ENCODE data around the gene PCSK2.

PCSK2 gene

GRCh38 chr20:17273717-17274116 is 46.9 kb downstream of the PCSK2 start:
- DNase-seq: no peak

- DNase-seq: no peak
Measured at GRCh38 chr20:17276101-17276500, 49.3 kb downstream of the PCSK2 start.

DNA sequence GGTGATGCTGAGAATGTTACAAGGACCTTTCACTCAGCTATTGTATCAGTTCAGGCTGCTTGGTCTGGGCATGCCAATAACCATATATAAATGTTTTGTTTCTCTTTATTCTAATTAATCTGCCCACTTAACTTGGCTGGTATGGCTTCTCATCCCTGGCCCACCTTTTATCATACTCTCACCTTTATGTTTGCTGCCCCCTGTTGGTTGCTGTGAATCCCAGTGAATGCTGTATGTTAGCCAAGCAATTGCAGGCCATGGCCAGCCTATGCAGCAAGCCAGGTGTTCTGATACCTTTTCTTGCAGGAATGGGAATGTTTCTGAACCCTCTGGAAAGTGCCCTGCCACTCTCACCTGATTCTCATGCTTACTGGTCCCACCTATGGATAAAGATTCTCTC is 54.6 kb downstream of the PCSK2 start:
- DNase-seq: no peak

- no peak for DNase-seq
Measured at GRCh38 chr20:17282501-17282900, 55.7 kb downstream of the PCSK2 start.

DNA sequence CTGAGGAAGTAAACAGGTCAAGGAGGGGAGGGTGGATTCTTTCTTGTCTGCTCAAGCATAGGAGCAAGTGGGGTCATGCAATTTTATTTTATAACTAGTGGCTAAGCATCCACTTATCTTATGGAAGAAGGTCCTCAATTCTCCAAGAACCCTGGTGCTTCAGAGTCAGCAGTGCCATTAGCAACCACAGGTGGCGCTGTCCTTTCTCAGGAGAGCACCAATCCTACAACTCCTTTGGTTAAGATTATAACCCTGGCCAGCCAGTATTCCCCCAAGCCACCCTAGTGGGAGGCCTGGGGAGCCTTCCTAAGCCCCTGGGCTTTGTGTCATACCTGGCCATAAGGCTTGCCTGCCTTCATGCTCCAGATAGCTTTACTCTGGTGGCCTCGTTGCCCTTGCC is 60.7 kb downstream of the PCSK2 start:
- no peak for DNase-seq

GRCh38 chr20:17287998-17288397 is 61.2 kb downstream of the PCSK2 start:
- DNase-seq: no peak

- DNase-seq: no peak
Measured at GRCh38 chr20:17295151-17295726, 68.4 kb downstream of the PCSK2 start.

- no peak for DNase-seq
Measured at GRCh38 chr20:17295991-17296390, 69.2 kb downstream of the PCSK2 start.

DNA sequence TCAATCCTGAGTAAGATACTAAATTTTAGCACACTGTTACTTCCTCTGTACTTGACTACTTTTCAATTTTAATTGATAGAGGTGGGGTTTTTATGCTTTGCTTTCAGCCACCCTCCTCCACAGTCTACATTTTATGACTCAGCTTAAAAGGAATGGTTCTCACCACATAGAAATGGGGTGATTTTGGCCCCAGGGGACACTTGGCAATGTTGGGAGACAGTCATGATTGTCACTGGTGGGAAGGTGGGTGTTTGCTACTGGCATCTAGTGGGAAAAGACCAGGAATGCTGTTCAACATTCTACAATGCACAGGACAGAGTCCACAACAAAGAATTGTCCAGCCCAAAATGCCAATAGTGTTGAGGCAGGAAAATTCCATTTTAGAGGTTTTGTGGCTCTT is 71.3 kb downstream of the PCSK2 start:
- no peak for DNase-seq

DNA sequence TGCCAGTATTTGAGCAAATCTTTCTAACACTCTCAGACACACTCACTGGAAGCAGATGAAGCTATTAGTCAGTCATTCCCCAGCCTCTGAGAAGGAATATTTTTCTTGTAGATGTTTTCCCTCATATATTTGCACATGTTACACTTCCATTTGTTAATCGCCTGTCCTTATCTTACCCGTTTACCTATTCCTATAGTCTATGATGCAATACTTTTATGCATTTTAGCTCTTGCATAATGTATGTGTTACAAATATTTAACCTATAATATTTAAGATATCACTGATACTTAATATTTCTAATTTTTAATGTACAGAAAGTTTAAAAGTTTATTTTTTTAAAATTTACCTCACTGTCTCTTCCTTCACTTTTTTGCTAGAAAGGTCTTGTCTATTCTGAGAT is 71.9 kb downstream of the PCSK2 start:
- DNase-seq: no peak

DNA sequence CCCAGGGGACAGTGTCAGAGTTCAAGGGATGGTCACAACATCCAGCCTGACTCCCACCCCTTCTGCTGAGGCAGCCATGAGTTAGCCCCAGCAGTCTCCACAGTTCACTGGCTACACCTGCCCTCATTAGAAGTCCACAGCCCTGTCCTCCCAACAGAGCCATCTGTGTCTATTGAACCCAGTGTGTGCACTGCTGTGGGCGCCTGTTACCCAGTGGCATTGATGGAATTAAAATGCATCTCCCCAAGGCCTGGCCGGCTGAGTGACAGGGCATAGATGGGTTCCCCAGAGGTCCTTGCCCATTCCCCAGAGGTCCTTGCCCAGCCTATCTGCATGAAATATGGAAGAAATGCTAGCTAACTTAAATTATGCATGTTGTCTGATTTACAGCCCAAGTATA is 73.3 kb downstream of the PCSK2 start:
- DNase-seq: no peak

GRCh38 chr20:17304774-17305173 is 77.9 kb downstream of the PCSK2 start:
- DNase-seq: no peak

GRCh38 chr20:17306427-17306826 is 79.6 kb downstream of the PCSK2 start:
- no peak for DNase-seq

GRCh38 chr20:17314264-17314663 is 87.4 kb downstream of the PCSK2 start:
- DNase-seq: no peak

DNA sequence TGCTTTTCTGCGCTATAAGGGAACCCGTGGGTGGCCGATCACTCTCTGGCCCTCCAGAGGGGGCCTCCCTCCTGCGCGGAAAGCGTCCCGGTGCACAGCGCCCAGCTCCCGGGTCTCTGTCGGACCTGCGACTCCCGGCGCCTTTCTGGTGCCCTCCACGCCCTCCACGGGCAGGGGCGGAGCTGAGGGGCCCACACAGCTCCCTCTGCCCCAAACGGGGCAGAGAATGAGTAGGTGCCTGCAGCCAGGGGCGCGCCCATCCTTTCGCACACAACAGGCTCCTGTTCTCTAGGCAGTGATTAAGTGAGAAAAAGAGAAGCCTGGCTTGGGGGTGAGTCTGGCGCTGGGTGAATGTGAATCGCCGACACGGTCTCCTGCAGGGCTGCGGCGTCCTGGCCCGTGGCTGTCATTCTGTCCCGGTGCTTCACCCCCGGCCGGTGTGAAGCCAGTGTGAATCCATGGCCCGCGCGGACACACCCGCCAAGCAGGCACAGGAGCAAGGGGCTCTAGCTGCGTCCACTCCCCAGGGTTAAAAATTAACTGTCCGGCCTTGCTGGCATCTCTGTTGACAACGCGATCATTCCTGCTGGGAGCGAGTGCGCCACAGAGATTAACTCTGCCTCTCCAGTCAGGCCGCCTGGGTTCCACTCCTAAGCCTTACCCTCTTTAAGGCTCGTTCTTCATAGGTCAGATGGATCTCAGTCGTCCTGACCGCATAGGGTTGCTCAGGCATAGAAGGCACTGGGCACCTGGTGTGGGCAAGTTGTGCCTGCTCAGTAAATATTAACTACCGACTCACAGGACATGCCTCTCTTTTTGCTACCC is 88.8 kb downstream of the PCSK2 start:
- no peak for DNase-seq

- no peak for DNase-seq
Measured at GRCh38 chr20:17316316-17317038, 89.6 kb downstream of the PCSK2 start.

DNA sequence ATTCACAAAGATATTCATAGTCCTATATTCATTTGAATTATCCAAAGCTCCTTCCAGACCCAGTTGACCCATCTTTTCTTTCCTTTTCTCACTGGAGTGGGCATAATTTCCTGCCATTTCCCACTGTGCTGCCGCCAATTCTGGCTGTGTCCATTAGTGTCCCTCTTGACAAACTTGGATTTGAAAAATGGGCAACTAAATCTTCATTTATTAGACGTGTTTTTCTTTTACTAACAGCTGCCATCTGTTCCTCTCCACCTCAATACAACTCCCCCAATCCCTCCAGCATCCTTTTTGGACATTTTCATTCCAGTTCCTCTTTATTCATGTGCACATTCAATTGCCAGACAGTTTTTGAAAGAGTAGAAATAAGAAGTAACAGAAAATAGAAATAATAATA is 90.5 kb downstream of the PCSK2 start:
- DNase-seq: no peak

- DNase-seq: no peak
Measured at GRCh38 chr20:17320456-17320855, 93.6 kb downstream of the PCSK2 start.

DNA sequence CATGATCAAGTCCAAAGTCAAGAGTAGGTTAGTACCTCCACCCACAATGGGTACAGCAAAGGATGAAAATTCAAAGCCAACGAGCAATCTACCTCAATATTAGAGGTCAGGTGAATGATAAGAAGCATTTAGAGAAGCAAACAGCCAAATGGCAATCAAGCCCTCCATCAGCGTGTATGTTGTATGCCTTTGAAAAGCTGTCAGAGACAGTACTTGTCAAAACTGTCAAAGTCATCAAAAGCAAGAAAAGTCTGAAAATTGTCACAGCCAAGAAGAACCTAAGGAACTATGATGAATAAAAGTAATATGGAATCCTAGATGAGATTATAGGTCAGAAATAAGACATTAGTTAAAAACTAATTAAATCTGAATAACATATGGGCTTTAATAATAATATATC is 99.3 kb downstream of the PCSK2 start:
- no peak for DNase-seq

DNA sequence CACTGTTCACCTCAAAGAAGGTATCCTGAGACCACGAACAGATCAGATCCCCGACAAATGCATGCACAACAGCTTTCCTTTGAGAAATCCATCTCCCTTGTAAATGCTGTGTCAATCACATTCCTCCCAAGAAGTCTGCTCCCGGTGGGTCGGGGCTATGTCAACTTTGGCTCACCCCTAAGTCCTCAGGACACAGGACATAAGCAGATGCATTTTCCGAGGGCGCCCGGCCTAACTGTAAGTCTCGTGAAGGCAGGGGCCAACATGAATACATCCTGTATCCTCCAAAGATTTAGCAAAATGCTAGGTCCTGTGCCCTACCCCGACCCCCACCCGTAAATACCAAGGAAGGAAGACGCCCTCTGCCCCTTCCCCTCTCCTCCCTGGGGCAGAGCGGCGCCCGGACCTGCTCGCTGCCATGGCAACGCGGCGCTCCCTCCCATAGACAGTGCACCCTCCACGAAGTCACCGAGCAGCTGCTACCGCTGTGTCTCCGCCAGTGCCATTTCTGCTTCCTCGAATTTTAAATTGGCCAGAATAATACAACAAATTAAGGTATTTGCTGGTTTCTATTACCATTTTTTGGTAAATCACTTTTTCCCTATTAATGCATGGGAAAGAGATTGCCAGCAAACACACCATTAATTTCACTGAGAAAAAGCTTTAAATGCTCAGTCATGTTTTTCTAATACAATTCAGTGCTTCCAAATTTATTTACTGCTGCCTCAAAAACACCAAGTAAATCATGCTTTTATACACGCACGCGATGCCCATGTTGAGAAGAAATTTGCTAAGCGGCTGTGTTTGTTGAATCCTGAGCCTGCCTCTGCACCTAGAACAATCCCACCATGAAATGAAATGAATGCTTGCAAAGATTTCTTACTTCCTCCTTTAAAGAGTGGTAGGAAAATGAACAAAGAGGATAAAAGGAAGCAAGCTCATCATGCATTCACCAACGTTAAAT is 100.6 kb downstream of the PCSK2 start:
- no peak for DNase-seq

- DNase-seq: no peak
Measured at GRCh38 chr20:17334932-17335331, 108.1 kb downstream of the PCSK2 start.

DNA sequence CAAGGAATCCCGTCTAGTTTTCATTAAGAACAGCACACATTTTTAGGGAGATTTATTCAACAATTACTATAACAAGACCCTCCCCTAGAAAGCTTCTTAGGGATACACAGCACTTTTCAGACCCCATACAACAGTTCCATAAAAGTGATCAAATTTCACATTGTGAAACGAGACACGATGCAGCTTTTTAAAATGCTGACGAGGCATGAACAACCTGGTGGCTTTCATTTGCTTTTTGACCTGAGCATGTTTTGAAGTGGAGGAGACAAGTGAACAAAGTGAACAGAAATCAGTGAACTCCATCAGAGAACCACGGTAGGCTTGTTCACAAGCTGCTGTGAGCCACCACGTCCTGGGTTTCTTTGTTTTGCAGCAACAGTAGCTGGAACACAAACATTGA is 112.2 kb downstream of the PCSK2 start:
- DNase-seq: no peak

DNA sequence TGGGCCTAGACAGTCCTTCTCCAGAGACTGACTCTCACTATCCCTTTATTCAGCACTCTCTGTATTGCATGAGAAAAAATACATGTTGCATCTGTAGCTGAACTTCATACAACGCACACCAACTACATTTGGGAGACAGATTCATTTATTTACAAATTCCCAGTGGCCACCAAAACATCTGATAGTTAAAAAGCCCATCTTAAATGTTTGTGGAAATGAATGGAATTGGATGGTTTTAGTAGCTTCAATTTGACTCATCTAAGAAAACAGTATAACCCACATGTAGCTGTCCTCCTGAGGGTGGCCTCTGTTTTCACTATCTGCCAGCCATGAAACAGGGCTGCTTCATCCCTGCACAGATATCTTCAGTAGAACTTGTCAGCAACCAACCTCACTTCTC is 116.3 kb downstream of the PCSK2 start:
- DNase-seq: no peak

Data from activated CD8-positive, alpha-beta memory T cell treated with anti-CD3 and anti-CD28 coated beads for 24 hours (primary cell).